ENCODE measurements around the gene TSPAN12. TPM values are rescaled to one million over a fixed set of nuclear protein-coding genes. Genes with fewer than 3 reads are reported as not detected.

Gene TSPAN12
- total RNA-seq, 4 donors from 2014 or later = 1.3 to 4.6 (median 3.3) TPM

DNA sequence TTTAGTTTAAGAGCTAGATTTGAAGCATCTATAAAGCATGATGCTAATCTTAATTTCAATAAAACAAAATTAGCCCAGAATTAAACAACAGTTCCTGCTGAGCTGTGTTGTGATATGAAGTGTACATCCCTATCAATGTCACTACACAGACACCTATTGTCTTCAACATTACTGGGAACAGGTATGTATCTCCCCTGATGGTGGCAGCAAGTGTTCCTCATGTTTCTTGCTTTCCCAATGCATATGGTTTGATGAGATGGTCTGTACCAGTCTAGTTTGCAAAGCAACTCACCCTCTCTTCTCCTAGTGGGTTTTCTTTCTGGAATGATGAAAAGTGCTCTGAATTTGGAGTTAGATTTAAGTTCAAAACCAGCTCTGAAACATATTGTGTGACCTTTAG lies 38.1 kb downstream of the TSPAN12 start:
- no peak for DNase-seq (ENCODE audit: low spot score in 2 of 2)
- intact Hi-C loops (cut with DNase I; ENCODE audit: low total_unique reads) = no loop called here
- TF ChIP-seq CTCF (IDR thresholded peaks at IDR 0.05) (no peak), POLR2A (IDR thresholded peaks at IDR 0.05) (no peak)
- no peak overlapping the region for H3K4me3 ChIP-seq (ENCODE audit: low read depth, poor library complexity, severe bottlenecking)

DNA sequence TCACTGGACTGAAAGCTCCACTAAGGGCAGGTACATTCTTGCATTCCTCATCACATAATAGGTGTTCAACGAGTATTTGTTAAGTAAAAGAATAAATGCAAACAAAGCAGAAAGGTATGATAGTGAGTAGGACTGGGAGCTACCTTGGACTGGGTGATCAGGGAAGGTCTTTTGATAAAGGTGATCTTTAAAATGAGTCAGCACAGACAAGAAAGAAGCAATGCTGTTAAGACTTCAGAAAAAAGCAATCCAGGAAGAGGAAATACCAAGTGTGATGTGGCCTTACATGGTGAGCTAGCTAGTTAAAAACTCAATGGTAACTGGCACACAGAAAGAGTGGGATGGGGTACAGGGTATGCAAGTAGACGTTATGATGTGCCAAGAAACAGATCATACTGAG lies 40.1 kb downstream of the TSPAN12 start:
- no peak for TF ChIP-seq POLR2A (IDR thresholded peaks at IDR 0.05)
- TF ChIP-seq CTCF (IDR thresholded peaks at IDR 0.05) = no peak
- H3K4me3 ChIP-seq (ENCODE audit: low read depth, poor library complexity, severe bottlenecking) = no peak overlapping the region
- no peak for DNase-seq (ENCODE audit: low spot score in 2 of 2)
- intact Hi-C loops (cut with DNase I; ENCODE audit: low total_unique reads) = no loop called here
- WGBS, 2 donors = 68 to 71% methylated on average over 2 of the region's 2 CpGs

DNA sequence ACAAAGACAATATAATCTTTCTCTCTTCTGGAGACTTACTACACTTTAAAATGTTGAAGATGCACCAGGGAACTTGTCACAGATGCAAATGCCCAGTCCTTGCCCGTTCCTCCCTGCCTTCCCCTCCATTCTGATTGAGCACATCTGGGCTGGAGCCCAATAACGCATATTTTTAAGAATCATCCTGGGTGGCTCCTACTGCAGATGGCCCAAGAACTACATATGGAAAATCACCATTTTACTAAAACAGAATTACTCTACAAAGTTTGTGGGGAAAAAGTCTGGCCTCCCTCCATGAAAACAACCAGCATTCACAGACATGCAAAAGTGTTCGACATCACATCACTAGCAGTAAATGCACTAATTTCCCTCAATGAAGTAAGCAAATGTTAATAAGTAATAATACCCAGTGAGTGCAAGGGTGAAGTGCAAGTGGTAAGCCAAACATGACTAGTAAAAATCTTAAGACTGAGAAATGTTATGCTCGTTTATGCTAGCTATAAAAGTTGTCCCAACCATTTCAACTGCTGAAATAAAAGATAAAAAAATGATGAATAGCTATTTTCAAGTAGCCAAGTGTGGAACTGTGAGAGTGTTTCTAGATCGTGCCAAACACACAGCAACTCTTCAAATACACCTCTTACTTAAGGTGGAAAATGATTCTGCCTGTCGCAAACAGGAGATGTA lies 43.5 kb downstream of the TSPAN12 start:
- intact Hi-C loops (cut with DNase I; ENCODE audit: low total_unique reads) = no loop called here
- WGBS, 2 donors = 71 to 74% methylated on average over 6 of the region's 6 CpGs
- no peak overlapping the region for H3K4me3 ChIP-seq (ENCODE audit: low read depth, poor library complexity, severe bottlenecking)
- TF ChIP-seq POLR2A (IDR thresholded peaks at IDR 0.05) = no peak
- no peak for TF ChIP-seq CTCF (IDR thresholded peaks at IDR 0.05)
- no peak for DNase-seq (ENCODE audit: low spot score in 2 of 2)

- WGBS, 2 donors = 85 to 92% methylated on average over 4 of the region's 4 CpGs
- DNase-seq (ENCODE audit: low spot score in 2 of 2) = no peak
- intact Hi-C loops (cut with DNase I; ENCODE audit: low total_unique reads) = no loop called here
- H3K4me3 ChIP-seq (ENCODE audit: low read depth, poor library complexity, severe bottlenecking) = no peak overlapping the region
- TF ChIP-seq CTCF (IDR thresholded peaks at IDR 0.05) = no peak
- no peak for TF ChIP-seq POLR2A (IDR thresholded peaks at IDR 0.05)
These were observed 44.2 kb downstream of the TSPAN12 start for GRCh38 chr7:120813546-120814252.

DNA sequence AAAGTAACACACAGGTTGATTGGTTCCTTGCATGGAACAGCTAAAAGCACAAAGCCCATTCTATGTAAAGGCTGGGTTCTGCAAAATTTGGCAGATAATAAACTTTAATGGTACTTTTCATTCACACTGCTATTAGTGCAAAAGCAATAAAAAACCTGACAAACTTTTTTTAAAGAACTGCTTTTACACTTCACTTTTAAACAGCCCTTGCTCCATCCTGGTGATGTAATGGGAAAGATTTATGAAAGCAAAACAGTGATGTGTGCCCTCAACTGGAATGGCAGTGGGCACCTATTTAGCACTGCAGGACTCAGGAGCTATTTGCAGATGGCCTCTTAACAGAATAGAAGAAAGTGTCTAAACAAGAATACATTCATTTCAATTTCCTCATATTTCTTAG lies 44.9 kb downstream of the TSPAN12 start:
- intact Hi-C loops (cut with DNase I; ENCODE audit: low total_unique reads) = no loop called here
- no peak overlapping the region for H3K4me3 ChIP-seq (ENCODE audit: low read depth, poor library complexity, severe bottlenecking)
- no peak for DNase-seq (ENCODE audit: low spot score in 2 of 2)
- TF ChIP-seq POLR2A (IDR thresholded peaks at IDR 0.05) = no peak

GRCh38 chr7:120809260-120809659 lies 48.7 kb downstream of the TSPAN12 start:
- no peak for TF ChIP-seq POLR2A (IDR thresholded peaks at IDR 0.05)
- TF ChIP-seq CTCF (IDR thresholded peaks at IDR 0.05) = no peak
- no peak overlapping the region for H3K4me3 ChIP-seq (ENCODE audit: low read depth, poor library complexity, severe bottlenecking)
- DNase-seq (ENCODE audit: low spot score in 2 of 2) = no peak
- intact Hi-C loops (cut with DNase I; ENCODE audit: low total_unique reads) = loop anchor here (10.0 kb wide), 1 partner anchor 276 kb away; no protein-coding TSS in a partner anchor
- WGBS, 2 donors = 86 to 91% methylated on average over 3 of the region's 3 CpGs
